Psoas muscle (tissue), 8 donors: ENCODE data around the gene KCND3. TPM values are rescaled to one million over a fixed set of nuclear protein-coding genes. Genes with fewer than 3 reads are reported as not detected.

Experiments
- ATAC-seq, 4 donors: fragments of 200-7000 bp; cut with Tn5 transposase; one replicate each; pipeline ENCODE4 v1.9.1; 2020; ENCODE audit warnings: moderate library complexity in 3 of 4, mild to moderate bottlenecking in 2 of 4
- DNase-seq, 2 donors: peaks; one replicate each; pipeline ENCODE4 v3.0.0-alpha.2; 2020
- H3K27ac ChIP-seq: fragments of 200-600 bp; one replicate; pipeline ENCODE4 v1.8.0; 2022
- H3K27me3 ChIP-seq, 3 donors: fragments of 200-600 bp in 1 of 3; one replicate each; pipeline versions ENCODE4 v1.6.1 to v1.8.0; 2013 to 2022; ENCODE audit warnings: low read length in 2 of 3, mild to moderate bottlenecking in 2 of 3, moderate library complexity in 1 of 3; ENCODE audit not compliant: insufficient read depth in 3 of 3
- H3K36me3 ChIP-seq, 2 donors: fragments of 200-600 bp in 1 of 2; one replicate each; pipeline versions ENCODE4 v1.6.1 to v1.8.0; 2013 to 2022; ENCODE audit warnings: low read depth in 1 of 2, mild to moderate bottlenecking in 1 of 2, moderate library complexity in 1 of 2; ENCODE audit not compliant: insufficient read depth in 1 of 2
- H3K4me1 ChIP-seq: fragments of 200-600 bp; one replicate; pipeline ENCODE4 v1.8.0; 2022
- H3K4me3 ChIP-seq: fragments of 200-600 bp; one replicate; pipeline ENCODE4 v1.8.0; 2022; ENCODE audit warnings: mild to moderate bottlenecking
- H3K9me3 ChIP-seq: fragments of 200-600 bp; one replicate; pipeline ENCODE4 v1.8.0; 2022
- WGBS, 3 donors: extraction: QIAGEN DNeasy Blood & Tissue Kit; methylation state at CpG; one replicate each; pipeline versions ENCODE4 v1.1.6 to v1.1.7; 2013; 5-methylcytosine and 5-hydroxymethylcytosine counted together
- intact Hi-C, 2 donors: fragments of 100-400 bp; cut with DNase I; formaldehyde crosslinking; loops; one replicate each; pipeline versions ENCODE4 v1.11.0 to v1.14.2; 2022
- polyA plus RNA-seq, 3 donors: library from polyadenylated mRNA; stranded (reverse); fragments of 200-250 nt; gene quantifications; one replicate each; pipeline ENCODE4 v1.2.3, GENCODE V29; 2013
- total RNA-seq, 4 donors: library from RNA; stranded (reverse); fragmentation: NEBNext Ultra II Directional in 2 of 4; extraction: Animal tissue kit (Norgen Biotek cat#: 25700) in 2 of 4; gene quantifications; one replicate each; pipeline versions ENCODE4 v1.2.1 to v1.2.4, GENCODE V29; 2021 to 2023
- TF ChIP-seq, protein P1 (sequence below): fragments of 200-600 bp; IDR thresholded peaks from one replicate; pipeline ENCODE4 v1.8.0; 2022; ENCODE audit warnings: antibody characterized with exemption
- donor health status: healthy with polysubstance abuse.
- donor health status: DM: no; HTN: no; CAD: no; lungs with moderate emphysema.
- donor health status: Bipolar disorder and iron deficiency.
- donor health status: healthy.
- donor health status: DM: yes; HTN: yes; CAD: no.
- donor health status: DM: no; HTN: no; CAD: no.
- donor health status: DM: no; HTN: no; CAD: no.
- donor health status: DM: yes; HTN: yes; CAD: no.

KCND3 gene
- total and polyA plus RNA-seq, 7 donors: 0.53 to 4.1 (median 1.3) TPM

GRCh38 chr1:111755331-111756123 is 233.9 kb downstream of the KCND3 start, which contains the start of gene DDX20:
DDX20 (plus strand) TSS chr1:111755901; CDS start chr1:111755925, 24 bp downstream.
- ATAC-seq: peak; percentile 98 to 99 (median 98)
- H3K36me3 ChIP-seq: peaks cover 6 to 27% of the 10 kb centered on the region in 2 donors
- peak within 1 kb of the TSS; percentile 91 for H3K27ac ChIP-seq
- H3K4me3 ChIP-seq: peak within 1 kb of the TSS; percentile 95
- no peaks in the 10 kb centered on the region for H3K9me3 ChIP-seq
- peaks cover 21% of the 10 kb centered on the region for H3K4me1 ChIP-seq
- TF ChIP-seq, protein P1, sequence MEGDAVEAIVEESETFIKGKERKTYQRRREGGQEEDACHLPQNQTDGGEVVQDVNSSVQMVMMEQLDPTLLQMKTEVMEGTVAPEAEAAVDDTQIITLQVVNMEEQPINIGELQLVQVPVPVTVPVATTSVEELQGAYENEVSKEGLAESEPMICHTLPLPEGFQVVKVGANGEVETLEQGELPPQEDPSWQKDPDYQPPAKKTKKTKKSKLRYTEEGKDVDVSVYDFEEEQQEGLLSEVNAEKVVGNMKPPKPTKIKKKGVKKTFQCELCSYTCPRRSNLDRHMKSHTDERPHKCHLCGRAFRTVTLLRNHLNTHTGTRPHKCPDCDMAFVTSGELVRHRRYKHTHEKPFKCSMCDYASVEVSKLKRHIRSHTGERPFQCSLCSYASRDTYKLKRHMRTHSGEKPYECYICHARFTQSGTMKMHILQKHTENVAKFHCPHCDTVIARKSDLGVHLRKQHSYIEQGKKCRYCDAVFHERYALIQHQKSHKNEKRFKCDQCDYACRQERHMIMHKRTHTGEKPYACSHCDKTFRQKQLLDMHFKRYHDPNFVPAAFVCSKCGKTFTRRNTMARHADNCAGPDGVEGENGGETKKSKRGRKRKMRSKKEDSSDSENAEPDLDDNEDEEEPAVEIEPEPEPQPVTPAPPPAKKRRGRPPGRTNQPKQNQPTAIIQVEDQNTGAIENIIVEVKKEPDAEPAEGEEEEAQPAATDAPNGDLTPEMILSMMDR: peak; percentile 83
- WGBS, 3 donors: 0% methylated on average over 64 to 67 of the region's 67 CpGs
- H3K27me3 ChIP-seq: no peaks in the 10 kb centered on the region
- intact Hi-C loops: loop anchor here in 1 of 2 donors (1.0 kb wide), 1 partner anchor 36 kb away; no protein-coding TSS in a partner anchor
- peak; percentile 94 to 97 for DNase-seq

DNA sequence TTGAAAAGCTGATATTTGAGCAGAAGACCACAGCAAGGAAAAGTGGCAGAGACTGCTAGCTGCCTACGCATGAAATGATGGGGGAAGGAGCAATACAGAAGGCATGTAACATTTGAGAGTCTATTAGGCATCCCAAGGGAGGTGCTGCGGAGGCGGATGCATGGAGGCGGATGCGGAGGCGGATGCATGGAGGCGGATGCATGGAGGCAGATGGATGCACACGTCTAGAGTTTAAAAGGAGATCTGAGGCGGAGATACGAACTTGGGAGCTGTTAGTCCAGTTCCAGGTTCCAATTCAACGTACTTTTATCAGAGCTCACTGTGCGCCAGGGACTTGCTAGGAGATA is 234.5 kb downstream of the KCND3 start:
- DNase-seq: peak; percentile 49 to 73
- Histone ChIP-seq H3K4me3 (peak overlapping the region; percentile 95), H3K4me1 (peaks cover 21% of the 10 kb centered on the region), H3K27ac (peak overlapping the region; percentile 91), H3K9me3 (no peaks in the 10 kb centered on the region), H3K36me3 (peaks cover 4 to 21% of the 10 kb centered on the region in 2 donors), H3K27me3 (no peaks in the 10 kb centered on the region)
- TF ChIP-seq, protein P1: no peak
- 0 to 2% (median 1%) methylated on average over 12 of the region's 12 CpGs for WGBS, 3 donors
- ATAC-seq: peak; percentile 8 to 31 (median 12)
- intact Hi-C loops: loop anchor here in 1 of 2 donors (1.0 kb wide), 1 partner anchor 36 kb away; no protein-coding TSS in a partner anchor

DNA sequence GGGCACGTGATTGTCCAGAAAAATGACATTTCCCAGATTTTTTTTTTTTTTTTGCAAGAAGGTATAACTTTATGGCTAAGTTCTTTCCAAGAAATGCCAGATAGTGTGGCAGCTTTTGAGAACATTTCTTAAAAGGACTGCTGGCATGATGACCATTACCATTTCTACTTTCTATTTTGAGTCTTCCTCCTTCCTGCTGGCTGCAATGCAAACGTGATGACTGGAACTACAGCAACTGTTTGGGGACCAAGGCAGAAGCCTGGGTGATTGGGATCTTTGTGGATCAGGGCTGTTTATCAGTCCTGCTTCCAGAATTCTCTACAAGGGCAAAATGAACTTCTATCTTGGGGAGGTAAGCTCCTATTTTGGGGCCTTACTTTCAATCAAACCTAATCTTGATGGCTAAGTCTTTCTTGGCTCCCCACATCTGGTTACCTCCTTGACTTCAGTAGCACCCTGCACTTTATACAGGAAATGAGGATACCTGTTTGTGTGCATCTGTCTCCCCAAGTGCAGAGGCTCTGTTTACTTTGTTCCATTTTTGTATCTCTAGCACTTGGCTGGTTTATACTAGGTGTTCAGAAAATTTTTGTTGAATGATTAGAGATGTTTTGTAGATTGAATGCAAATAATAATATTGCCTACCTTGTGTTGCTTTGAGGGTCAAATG is 237.4 kb downstream of the KCND3 start:
- Histone ChIP-seq H3K27me3 (no peaks in the 10 kb centered on the region), H3K36me3 (peaks cover 0 to 2% of the 10 kb centered on the region in 2 donors), H3K27ac (no peak overlapping the region), H3K4me1 (peaks cover 20% of the 10 kb centered on the region), H3K9me3 (no peaks in the 10 kb centered on the region), H3K4me3 (no peak overlapping the region)
- WGBS, 3 donors: 35 to 55% (median 40%) methylated on average over 2 of the region's 2 CpGs
- DNase-seq: no peak
- TF ChIP-seq, protein P1: no peak
- intact Hi-C loops: no loop called here
- ATAC-seq: no peak

DNA sequence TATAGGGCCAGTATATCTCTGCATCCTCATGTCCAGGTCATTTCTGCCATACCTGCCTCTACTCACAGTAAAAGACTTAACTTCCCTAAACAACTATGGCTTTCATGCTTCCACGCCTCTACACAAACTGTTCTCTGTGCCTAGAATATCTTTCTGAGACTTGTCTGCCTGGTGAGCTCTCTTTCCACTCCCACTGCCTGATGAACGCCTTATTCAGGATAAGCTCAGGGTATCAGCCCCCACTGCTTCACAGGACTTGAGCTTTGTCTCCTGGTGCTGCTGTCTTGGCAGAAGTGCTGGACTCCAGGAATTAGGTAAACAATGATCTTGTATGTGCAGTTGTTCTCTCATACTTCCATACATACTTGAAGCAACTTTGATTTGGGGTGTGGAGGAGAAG is 238.6 kb downstream of the KCND3 start:
- intact Hi-C loops: no loop called here
- ATAC-seq: no peak
- no peak for DNase-seq
- H3K4me1 ChIP-seq: peaks cover 25% of the 10 kb centered on the region
- no peaks in the 10 kb centered on the region for H3K9me3 ChIP-seq
- no peak overlapping the region for H3K27ac ChIP-seq
- TF ChIP-seq, protein P1: no peak
- WGBS, 3 donors: 83 to 87% (median 84%) methylated on average over 2 of the region's 2 CpGs
- no peak overlapping the region for H3K4me3 ChIP-seq
- H3K36me3 ChIP-seq: no peaks in the 10 kb centered on the region
- H3K27me3 ChIP-seq: no peaks in the 10 kb centered on the region
